ENCODE results near the gene TMEM235.
"Not testable (repeated sequence)": the region's sequence is repeated elsewhere in the genome, so short reads cannot be mapped to it uniquely, and the experiment has no call there.

Gene TMEM235

GRCh38 chr17:78238823-78239488 lies 7.5 kb downstream of the TMEM235 start:
- DNase-seq: no peak

DNA sequence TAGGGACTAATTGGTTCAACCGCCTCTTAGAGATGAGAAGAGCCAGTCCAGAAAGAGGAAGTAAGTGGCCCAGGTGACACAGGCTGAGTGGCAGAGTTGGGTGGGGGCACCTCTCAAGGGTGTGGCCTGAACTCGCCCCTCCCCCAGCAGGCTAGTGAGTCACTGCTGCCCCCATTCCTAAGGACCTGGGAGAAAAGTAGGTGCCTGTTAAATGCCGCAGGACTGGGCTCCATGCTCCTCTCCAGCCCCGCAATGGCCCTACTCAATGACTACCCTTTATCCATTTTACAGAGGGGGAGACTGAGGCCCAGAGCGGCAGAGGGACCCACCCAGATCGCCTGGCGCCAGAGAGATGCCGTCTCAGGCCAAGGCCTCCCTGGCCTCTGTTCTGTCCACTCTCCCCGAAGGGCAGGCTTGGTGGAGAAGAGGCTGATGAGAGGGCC lies 8.1 kb downstream of the TMEM235 start:
- no peak for DNase-seq

GRCh38 chr17:78240012-78240655 lies 8.7 kb downstream of the TMEM235 start:
- DNase-seq: no peak

DNA sequence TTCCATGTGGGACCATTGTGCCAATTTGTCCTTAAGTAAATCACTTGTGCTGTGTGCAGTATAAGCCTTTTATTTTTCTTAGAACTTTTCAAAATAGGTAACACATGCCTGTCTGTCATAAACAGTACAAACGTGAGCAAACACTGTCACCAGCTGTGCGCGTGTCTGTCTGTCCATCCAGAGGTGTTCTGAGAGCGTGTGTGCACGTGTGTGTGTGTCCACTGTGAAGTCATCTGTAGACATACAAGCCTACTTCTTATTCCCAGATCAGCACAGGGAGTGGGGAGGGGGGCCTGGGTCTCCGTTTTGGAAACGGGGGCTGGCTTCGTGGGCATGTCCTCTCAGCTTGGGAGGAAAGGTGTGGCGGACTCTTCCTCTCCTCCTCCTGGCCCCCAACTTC lies 9.4 kb downstream of the TMEM235 start:
- no peak for DNase-seq

GRCh38 chr17:78241277-78242023 lies 10.0 kb downstream of the TMEM235 start:
- DNase-seq: no peak

GRCh38 chr17:78242024-78242742 lies 10.8 kb downstream of the TMEM235 start:
- DNase-seq: no peak

GRCh38 chr17:78247304-78247703 lies 15.9 kb downstream of the TMEM235 start:
- no peak for DNase-seq

GRCh38 chr17:78248051-78248914 lies 16.9 kb downstream of the TMEM235 start:
- DNase-seq: no peak

DNA sequence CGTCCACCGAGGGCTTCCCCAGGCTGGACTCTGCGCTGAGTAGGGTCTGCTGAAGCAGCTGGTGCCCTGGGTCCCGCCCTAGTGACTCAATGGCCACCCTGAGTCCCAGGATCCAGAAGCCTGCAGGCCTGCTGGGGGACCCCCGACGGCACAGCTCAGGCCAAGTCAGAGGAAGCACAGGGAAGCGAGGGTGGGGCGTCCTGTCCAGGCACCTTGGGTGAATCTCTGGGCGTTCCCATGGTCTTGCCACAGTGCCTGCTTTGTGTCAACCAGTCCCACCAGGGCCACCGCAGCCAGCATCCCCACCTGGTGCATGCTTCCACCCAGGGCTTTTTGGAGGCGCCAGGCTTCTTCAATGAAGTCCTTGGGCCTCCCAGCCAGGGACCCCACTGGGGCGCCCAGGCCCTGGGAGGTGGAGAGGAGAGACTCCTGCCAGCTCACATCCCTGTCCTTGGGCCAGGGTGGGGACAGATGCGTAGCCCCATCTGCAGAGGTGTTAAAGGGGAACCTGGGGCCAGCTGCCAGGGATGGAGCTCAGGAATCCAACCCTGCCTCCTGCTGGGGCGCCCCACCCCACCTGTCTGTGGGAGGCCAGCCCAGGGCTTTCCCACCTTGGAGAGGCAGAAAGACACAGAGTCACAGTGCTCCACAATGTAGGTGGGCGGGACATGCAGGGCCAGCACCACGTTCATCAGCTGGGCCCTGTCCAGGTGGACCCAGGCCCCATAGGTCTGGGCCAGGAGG lies 17.8 kb downstream of the TMEM235 start:
- DNase-seq: no peak

- no peak for DNase-seq
Observed at GRCh38 chr17:78249818-78250806, 18.7 kb downstream of the TMEM235 start.

DNA sequence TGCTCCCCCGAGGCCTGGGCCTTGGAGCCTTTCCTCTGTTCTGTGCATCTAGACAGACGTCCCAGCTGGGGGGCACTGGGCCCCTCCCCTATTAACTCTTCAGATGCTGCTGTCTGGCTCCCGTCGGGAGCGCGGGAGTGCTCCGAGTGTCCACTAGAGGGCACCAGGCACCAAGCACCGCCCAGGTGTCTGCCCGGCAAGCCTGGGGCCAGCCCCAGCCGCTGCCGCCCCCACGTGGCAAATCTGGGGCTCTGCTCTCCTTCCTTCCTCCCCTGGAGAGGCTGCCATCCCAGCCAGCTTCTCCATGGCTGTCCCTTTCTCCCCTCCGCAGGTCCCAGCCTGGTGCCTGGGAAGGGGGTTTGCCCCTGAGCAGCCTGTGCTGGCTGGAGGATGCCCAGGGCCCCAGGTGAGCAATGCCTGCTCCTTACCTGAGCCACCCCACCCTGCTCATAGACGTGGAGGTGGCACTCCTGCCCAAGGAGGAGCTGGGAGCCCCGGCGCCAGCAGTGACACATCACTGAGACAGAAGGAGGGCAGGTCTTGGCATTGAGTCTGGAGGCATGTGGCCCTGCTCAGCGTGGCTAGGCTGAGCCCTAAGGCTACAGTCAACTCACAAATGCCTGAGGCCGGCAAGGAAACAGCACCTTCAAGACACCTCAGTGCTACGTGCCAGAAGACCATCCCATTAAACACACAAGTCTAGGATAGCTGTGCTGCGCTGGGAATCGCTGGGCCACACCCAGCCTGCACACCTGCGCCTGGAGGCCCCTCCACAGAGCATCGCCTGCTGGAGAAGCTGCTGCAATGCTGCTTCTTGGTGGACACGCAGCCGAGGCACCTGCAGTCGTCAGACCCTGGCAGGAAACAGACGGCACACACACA lies 19.7 kb downstream of the TMEM235 start:
- DNase-seq: peak; percentile 75

GRCh38 chr17:78251773-78252103 lies 20.3 kb downstream of the TMEM235 start:
- no peak for DNase-seq

- DNase-seq: no peak
Observed at GRCh38 chr17:78252111-78252634, 20.7 kb downstream of the TMEM235 start.

DNA sequence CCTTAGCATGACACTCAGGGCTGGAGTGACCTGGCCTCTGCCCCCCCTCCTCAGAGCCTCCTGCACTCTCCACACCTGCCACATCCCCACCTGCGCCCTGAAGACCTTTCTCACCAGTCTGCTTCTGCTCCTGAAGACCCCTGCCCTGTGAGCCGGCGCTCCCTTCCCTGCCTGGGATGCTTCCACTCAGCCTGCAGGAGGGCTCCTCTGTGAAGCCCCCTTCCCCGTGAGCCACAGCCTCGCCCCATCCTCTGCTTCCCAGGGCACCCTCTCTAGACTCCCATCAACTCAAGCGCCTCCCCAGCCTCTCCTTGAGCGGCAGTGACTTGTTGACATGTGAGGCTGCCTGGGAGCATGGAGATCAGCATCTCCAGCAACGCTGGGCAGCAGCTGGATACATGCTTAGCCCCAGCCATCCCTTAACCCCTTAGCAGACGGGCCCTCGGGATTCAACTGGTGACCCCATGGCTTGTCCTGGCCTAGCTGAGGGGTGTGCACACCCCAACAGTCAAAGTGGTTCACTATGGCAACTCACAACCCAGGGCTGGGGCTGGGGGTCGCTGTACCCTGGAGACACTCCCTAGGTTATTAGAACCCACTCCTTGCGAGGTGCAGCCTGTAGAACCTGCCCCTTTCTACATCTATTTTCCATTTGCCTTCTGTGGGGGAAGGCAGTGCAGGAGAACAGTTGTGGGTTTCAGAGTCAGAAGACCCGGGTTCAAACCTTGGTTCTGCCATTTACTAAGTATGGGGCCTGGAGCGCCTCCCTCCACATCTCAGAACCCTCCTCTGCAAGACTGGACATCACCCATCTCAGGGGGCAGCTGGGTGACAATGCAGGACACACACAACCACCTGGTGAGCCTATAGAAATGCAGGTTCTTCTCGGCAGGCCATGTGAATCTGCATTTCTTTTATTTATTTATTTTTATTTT lies 21.5 kb downstream of the TMEM235 start:
- no peak for DNase-seq

- not testable (repeated sequence) for DNase-seq
Observed at GRCh38 chr17:78253636-78253945, 22.2 kb downstream of the TMEM235 start.

GRCh38 chr17:78253946-78254672 lies 22.7 kb downstream of the TMEM235 start:
- DNase-seq: peak; percentile 78

DNA sequence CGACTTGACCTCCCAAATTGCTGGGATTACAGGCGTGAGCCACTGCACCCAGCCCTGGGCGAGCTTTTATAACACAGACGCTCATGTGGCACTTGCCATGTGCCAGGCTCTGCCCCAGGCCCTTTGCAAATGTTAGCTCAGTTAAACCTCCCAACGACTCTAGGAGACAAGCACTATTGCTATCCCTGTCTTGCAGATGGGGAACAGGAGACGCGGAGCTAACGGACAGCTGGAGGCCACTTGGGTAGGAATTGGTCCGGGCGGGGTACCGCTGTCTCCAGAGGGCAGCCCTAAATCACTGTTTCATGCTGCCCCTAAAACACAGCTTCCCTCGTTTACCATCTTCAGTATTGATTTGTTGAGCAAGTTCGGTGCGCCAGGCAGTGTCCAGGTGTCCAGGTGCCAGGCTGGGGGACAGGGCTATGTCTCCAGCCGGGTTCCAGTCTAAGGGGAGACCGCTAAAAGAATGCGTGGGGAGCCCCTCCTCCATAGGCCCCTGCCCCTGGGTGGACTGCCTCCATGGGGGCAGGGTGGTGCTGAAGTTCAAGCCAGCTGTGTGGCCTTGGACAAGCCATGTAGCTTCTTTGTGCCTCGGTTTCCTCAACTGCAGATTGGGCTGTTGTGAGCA lies 23.7 kb downstream of the TMEM235 start:
- DNase-seq: no peak
